Uterus (tissue), 4 donors: ENCODE data around the gene GSG1L. TPM values are rescaled to one million over a fixed set of nuclear protein-coding genes. Genes with fewer than 3 reads are reported as not detected.

Experiments used
- DNase-seq, 2 donors: peaks; one replicate each; pipeline ENCODE4 v3.0.0-alpha.2; 2019 to 2020
- H3K27ac ChIP-seq, 2 donors: fragments of 200-600 bp; sonication (generic); 1 replicate in 1 of 2; 2 replicates in 1 of 2; pipeline ENCODE4 v1.5.1; 2016 to 2018
- H3K27me3 ChIP-seq, 2 donors: fragments of 200-600 bp; sonication (generic); one replicate each; pipeline ENCODE4 v1.5.1; 2018 to 2019; ENCODE audit warnings: control low read depth in 1 of 2
- H3K36me3 ChIP-seq, 2 donors: fragments of 200-600 bp; sonication (generic); one replicate each; pipeline ENCODE4 v1.5.1; 2019; ENCODE audit warnings: control low read depth in 1 of 2
- H3K4me1 ChIP-seq, 2 donors: fragments of 200-600 bp; sonication (generic); one replicate each; pipeline ENCODE4 v1.5.1; 2018 to 2019; ENCODE audit warnings: control low read depth in 1 of 2
- H3K4me3 ChIP-seq, 2 donors: fragments of 200-600 bp; sonication (generic); 1 replicate in 1 of 2; 2 replicates in 1 of 2; pipeline ENCODE4 v1.5.1; 2018 to 2019; ENCODE audit warnings: mild to moderate bottlenecking in 1 of 2
- H3K9me3 ChIP-seq, 2 donors: fragments of 200-600 bp; sonication (generic); one replicate each; pipeline ENCODE4 v1.5.1; 2019; ENCODE audit warnings: control low read depth in 1 of 2
- POLR2A ChIP-seq, 2 donors: fragments of 450-650 bp; IDR thresholded peaks; one replicate each; pipeline ENCODE4 v1.6.1; 2016; ENCODE audit warnings: antibody characterized with exemption in 2 of 2, mild to moderate bottlenecking in 1 of 2, moderate library complexity in 1 of 2
- intact Hi-C: fragments of 100-400 bp; cut with DNase I; formaldehyde crosslinking; loops from one replicate; pipeline ENCODE4 v1.15.1; 2023; ENCODE audit warnings: low total_unique reads
- total RNA-seq, 4 donors: library from RNA; depleted of rRNA in 3 of 4; stranded (reverse); fragments of >200 nt in 3 of 4; gene quantifications; one replicate each; pipeline versions ENCODE4 v1.1.0 to v1.2.4, GENCODE V29; 2014 to 2023
- TF ChIP-seq, protein P1 (sequence below), 4 experiments: fragments of 200-600 bp in 2 of 4; fragments of 450-650 bp in 2 of 4; sonication (generic) in 2 of 4; IDR thresholded peaks; one replicate each; pipeline ENCODE4 v1.5.1; 2016 to 2019; ENCODE audit warnings: antibody characterized with exemption in 4 of 4, mild to moderate bottlenecking in 2 of 4, moderate library complexity in 1 of 4
- donor health status: DM: yes; HTN: yes; CAD: no.

The GSG1L gene
- total RNA-seq, 4 donors from 2014 or later = 0.24 to 0.35 TPM; not detected in 2

DNA sequence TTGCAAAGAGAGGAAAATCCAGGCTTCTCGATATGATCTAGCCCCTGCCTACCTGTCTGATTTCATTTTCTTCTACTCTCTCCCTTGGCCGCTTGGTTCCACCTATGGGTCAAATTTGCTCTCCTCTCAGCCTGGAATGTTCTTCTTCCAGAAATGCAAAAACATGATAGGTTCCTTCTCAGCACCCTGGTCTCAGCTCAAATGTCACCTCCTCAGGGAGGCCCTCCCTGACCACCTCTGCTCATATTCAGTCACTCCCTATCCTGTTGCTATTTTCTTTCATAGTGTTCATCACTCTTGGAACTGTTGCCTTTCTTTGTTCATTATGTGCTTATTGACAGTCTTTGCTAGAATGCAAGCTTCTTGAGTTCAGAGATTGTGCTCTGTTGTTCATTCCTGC is 305.0 kb downstream of the GSG1L start:
- TF ChIP-seq, protein P1, sequence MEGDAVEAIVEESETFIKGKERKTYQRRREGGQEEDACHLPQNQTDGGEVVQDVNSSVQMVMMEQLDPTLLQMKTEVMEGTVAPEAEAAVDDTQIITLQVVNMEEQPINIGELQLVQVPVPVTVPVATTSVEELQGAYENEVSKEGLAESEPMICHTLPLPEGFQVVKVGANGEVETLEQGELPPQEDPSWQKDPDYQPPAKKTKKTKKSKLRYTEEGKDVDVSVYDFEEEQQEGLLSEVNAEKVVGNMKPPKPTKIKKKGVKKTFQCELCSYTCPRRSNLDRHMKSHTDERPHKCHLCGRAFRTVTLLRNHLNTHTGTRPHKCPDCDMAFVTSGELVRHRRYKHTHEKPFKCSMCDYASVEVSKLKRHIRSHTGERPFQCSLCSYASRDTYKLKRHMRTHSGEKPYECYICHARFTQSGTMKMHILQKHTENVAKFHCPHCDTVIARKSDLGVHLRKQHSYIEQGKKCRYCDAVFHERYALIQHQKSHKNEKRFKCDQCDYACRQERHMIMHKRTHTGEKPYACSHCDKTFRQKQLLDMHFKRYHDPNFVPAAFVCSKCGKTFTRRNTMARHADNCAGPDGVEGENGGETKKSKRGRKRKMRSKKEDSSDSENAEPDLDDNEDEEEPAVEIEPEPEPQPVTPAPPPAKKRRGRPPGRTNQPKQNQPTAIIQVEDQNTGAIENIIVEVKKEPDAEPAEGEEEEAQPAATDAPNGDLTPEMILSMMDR (IDR thresholded peaks at IDR 0.05) = no peak
- no peak for TF ChIP-seq POLR2A (IDR thresholded peaks at IDR 0.05)
- H3K4me3 ChIP-seq = no peak overlapping the region
- intact Hi-C loops = no loop called here
- no peaks in the 10 kb centered on the region for H3K27me3 ChIP-seq
- no peaks in the 10 kb centered on the region for H3K4me1 ChIP-seq
- no peak overlapping the region for H3K27ac ChIP-seq
- no peaks in the 10 kb centered on the region for H3K9me3 ChIP-seq
- DNase-seq = no peak
- no peaks in the 10 kb centered on the region for H3K36me3 ChIP-seq

DNA sequence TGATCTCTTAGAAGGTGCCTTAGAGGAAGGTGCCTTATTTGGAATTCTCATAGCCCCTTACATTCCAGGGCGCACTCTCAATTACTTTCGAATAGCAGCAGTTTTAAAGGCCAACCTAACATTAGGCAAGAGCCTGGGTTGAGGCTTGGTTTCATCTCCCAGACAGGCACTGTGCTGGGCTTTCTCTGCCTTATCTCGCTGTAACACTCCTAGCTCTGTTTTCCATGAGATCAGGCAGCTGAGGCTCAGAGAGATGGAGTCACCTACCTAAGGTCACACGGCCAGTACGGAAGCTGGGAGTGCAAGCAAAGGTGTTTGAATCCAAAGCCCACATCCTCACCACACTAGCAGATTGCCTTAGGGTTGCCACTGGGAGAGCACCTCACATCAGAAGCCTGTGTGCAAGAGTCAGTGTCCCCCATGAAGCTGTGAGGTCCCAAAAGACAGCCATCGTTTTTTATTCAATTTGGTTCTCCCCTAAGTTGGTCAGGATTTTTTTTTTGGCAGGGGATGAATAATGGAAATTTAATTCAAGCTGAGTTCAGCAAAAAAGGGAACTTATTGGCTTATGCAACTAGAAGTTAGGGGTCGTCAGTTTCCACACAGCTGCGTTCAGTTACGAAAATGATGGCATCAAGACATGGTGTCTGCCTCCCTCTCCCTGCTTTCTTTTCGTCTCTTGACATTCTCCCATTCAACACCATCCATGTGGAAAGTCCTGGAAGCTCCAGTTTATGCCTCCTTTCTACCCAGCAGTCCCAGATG is 307.1 kb downstream of the GSG1L start:
- H3K27ac ChIP-seq = no peak overlapping the region
- intact Hi-C loops = no loop called here
- H3K27me3 ChIP-seq = no peaks in the 10 kb centered on the region
- no peaks in the 10 kb centered on the region for H3K4me1 ChIP-seq
- no peaks in the 10 kb centered on the region for H3K36me3 ChIP-seq
- no peaks in the 10 kb centered on the region for H3K9me3 ChIP-seq
- H3K4me3 ChIP-seq = no peak overlapping the region
- DNase-seq = no peak
- TF ChIP-seq POLR2A (IDR thresholded peaks at IDR 0.05) = no peak
- TF ChIP-seq, protein P1 (IDR thresholded peaks at IDR 0.05) = no peak

DNA sequence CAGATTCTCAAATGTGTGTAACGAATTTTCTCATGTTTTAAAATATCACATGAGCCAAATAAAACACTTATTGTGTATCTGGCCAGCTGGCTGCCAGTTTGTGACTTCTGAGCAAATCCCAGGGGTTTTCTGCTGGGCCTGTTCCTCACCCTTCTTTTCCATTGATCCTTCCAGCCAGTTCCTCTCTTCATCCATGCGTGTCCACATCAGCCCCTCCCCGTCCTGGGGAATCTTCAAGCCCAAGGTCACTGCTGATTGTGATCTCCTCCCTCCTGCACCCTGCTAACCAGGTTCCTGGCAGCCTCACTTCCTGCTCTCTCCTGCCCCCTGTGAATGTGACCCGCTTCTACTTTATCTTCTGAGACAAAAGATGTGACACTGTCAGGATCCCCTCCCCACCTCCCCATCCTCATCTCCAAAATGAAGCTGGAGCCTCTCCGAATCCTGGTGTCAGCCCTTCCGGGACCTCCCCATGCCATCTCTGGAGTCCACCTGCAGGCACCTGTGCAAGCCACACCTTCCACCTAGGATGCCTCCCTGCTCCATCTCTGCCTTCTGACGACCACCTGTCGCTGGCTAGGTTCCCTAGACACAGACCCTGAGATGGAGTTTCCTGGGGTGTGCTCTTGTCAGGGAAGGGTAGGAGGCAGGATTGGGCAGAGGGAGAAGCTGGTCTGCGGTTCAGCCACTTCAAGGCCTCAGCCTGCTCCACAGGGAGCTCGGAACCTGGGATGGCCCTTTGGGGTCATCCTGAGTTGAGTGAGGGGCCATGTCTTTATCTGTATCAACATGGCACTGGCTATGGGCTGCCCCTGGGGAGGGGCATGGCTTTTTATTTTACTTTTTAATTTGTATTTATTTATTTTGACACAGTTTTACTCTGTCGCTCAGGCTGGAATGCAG is 308.5 kb downstream of the GSG1L start:
- TF ChIP-seq, protein P1 (IDR thresholded peaks at IDR 0.05) = no peak
- no peak for TF ChIP-seq POLR2A (IDR thresholded peaks at IDR 0.05)
- Histone ChIP-seq H3K4me3 (no peak overlapping the region), H3K27ac (no peak overlapping the region), H3K9me3 (no peaks in the 10 kb centered on the region), H3K36me3 (no peaks in the 10 kb centered on the region), H3K27me3 (no peaks in the 10 kb centered on the region), H3K4me1 (no peaks in the 10 kb centered on the region)
- no peak for DNase-seq
- intact Hi-C loops = no loop called here

DNA sequence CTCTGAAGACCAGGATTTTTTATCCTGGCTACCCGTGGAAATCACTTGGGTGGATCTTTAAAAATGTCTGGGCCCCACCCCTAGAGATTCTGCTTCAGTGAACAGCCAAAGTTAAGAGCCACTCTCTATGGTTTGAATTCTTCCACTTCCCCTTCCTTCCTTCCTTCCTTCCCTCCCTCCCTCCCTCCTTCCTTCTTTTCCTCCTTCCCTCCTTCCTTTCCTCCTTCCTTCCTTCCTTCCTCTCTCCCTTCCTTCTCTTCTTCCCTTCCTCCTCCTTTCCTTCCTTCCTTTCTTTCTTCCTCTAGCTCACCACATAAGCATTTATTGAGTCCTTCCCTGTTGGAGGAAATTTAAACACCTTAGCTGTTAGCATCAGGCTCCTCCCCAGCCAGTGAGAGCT is 310.0 kb downstream of the GSG1L start:
- Histone ChIP-seq H3K36me3 (no peaks in the 10 kb centered on the region), H3K27me3 (no peaks in the 10 kb centered on the region), H3K27ac (no peak overlapping the region), H3K9me3 (no peaks in the 10 kb centered on the region), H3K4me3 (no peak overlapping the region), H3K4me1 (no peaks in the 10 kb centered on the region)
- no peak for TF ChIP-seq POLR2A (IDR thresholded peaks at IDR 0.05)
- TF ChIP-seq, protein P1 (IDR thresholded peaks at IDR 0.05) = no peak
- intact Hi-C loops = no loop called here
- DNase-seq = no peak

DNA sequence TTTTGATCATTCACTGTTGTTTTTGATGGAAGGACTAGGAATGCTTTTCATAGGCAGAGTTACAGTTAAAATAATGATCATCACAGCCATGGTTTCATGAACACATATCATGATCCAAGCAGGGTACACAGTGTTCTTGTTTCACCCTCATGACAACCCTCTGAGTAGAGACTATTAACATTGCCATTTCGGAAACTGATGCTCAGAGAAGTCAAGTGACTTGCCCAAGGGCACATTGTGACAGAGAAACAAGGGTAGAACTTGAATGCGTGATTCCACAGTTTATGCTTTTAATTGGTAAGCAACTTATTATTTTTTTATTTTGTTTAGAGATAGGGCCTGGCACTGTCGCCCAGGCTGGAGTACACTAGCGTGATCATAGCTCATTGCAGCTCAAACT is 311.3 kb downstream of the GSG1L start:
- intact Hi-C loops = no loop called here
- no peak for DNase-seq

More for the DNA sequence above, 311.3 kb downstream of the GSG1L start:
- no peaks in the 10 kb centered on the region for H3K4me1 ChIP-seq
- H3K9me3 ChIP-seq = no peaks in the 10 kb centered on the region
- no peaks in the 10 kb centered on the region for H3K27me3 ChIP-seq
- TF ChIP-seq POLR2A (IDR thresholded peaks at IDR 0.05) = no peak
- TF ChIP-seq, protein P1 (IDR thresholded peaks at IDR 0.05) = no peak
- no peak overlapping the region for H3K4me3 ChIP-seq
- no peak overlapping the region for H3K27ac ChIP-seq
- no peaks in the 10 kb centered on the region for H3K36me3 ChIP-seq
